Measurements from ENCODE around the gene TRABD2A. TPM values are rescaled to one million over a fixed set of nuclear protein-coding genes. Genes with fewer than 3 reads are reported as not detected.

Gene TRABD2A
- total and polyA plus RNA-seq, 2 of the 13 experiments (the other 11 are each of a cell fraction or from before 2014, with no cell fraction given) = 0.15 TPM; not detected in 1

DNA sequence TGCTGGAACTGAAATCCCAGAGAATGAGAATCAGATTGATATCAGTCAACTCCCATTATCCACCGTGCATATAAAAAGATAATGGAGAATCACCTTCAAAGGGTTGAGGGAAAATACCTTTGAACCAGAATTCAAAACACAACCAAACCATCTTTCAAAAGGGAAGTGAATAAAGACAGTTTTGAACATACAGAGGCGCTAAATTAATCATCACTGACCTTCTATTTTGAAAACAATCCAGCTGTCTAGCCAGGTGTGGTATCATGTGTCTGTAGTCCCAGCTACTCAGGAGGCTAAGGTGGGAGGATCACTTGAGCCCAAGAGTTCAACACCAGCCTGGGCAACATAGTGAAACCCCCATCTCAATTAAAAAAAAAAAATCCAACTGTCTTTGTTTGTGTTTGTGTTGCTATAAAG lies 63.6 kb downstream of the TRABD2A start:
- 16% methylated on average over 2 of the region's 2 CpGs for WGBS (ENCODE audit: low lambda C conversion rate)
- Histone ChIP-seq H3K36me3 (replicated peaks in 1 of 2; ENCODE audit: control insufficient read depth in 1 of 2, insufficient read depth in 2 of 2, low read length in 2 of 2) (no peaks in the 10 kb centered on the region), H3K9me3 (ENCODE audit: low read length) (no peaks in the 10 kb centered on the region), H3K9ac (ENCODE audit: insufficient read depth, low read depth, low read length) (no peak overlapping the region), H4K20me1 (ENCODE audit: insufficient read depth, low read length) (no peaks in the 10 kb centered on the region), H3K79me2 (ENCODE audit: insufficient read depth, low read length) (no peaks in the 10 kb centered on the region), H3K4me1 (ENCODE audit: insufficient read depth, low read length) (no peaks in the 10 kb centered on the region), H3K27ac (ENCODE audit: extremely low read length, insufficient read depth, low read length) (no peak overlapping the region), H3K4me2 (ENCODE audit: low read depth, low read length) (no peak overlapping the region), H3K4me3 (replicated peaks in 1 of 3; ENCODE audit: insufficient read depth in 1 of 3, low read depth in 2 of 3, low read length in 3 of 3) (no peak overlapping the region), H2AFZ (ENCODE audit: low read length) (no peak overlapping the region), H3K27me3 (ENCODE audit: control insufficient read depth in 1 of 2, insufficient read depth in 2 of 2, low read length in 2 of 2) (peaks cover 0 to 7% of the 10 kb centered on the region in 2 experiments; a peak in 1 of 5 replicates)
- POLR2A ChIA-PET = no interaction called here
- intact Hi-C loops (cut with micrococcal nuclease; ENCODE audit: unreplicated experiment) = no loop called here
- CTCF ChIA-PET (ENCODE audit: low intra/inter-chr PET ratio, low total read pairs) = no interaction called here
- no TSS peak for BruUV-seq (replicated peaks)
- in situ Hi-C loops (cut with HindIII; ENCODE audit: extremely low pct_ligation_motif_present, low pct_unique_long_range_greater_than_20kb) = no loop called here
- TF ChIP-seq ZNF660 (CRISPR knock-in tag; IDR thresholded peaks at IDR 0.05; ENCODE audit: borderline replicate concordance, low read depth) (no peak), ZNF749 (CRISPR knock-in tag; IDR thresholded peaks at IDR 0.05; ENCODE audit: borderline replicate concordance) (no peak), ZMYM2 (CRISPR knock-in tag; IDR thresholded peaks at IDR 0.05) (no peak), ZFP90 (CRISPR knock-in tag; IDR thresholded peaks at IDR 0.05; ENCODE audit: borderline replicate concordance) (no peak)
- DNase-seq (ENCODE audit: low spot score) = no peak
- no peak for FAIRE-seq
- ATAC-seq = no peak

DNA sequence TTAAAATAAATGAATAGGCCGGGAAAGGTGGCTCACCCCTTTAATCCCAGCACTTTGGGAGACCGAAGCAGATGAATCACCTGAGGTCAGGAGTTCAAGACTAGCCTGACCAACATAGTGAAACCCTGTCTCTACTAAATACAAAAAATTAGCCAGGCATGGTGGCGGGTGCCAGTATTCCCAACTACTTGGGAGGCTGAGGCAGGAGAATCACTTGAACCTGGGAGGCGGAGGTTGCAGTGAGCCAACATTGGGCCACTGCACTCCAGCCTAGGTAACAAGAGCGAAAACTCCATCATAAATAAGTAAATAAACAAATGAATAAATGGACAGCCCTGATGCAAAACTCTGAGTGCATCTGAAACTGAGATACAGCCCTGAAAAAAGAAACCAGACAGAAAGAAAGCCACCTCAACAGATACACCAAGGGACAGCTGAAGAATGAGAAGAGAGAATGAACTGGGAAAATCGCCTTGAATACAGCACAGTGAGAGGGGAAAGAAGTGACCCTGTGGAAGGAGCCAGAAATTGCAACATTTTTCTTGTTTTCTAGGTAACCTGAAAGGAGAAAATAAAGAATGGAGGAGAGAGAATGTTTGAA lies 64.4 kb downstream of the TRABD2A start:
- no peak overlapping the region for H3K9ac ChIP-seq (ENCODE audit: insufficient read depth, low read depth, low read length)
- intact Hi-C loops (cut with micrococcal nuclease; ENCODE audit: unreplicated experiment) (no loop called here), in situ Hi-C loops (cut with HindIII; ENCODE audit: extremely low pct_ligation_motif_present, low pct_unique_long_range_greater_than_20kb) (no loop called here)
- FAIRE-seq (no peak), ATAC-seq (no peak), DNase-seq (ENCODE audit: low spot score) (no peak)
- no peak overlapping the region for H3K4me2 ChIP-seq (ENCODE audit: low read depth, low read length)
- ChIA-PET CTCF (ENCODE audit: low intra/inter-chr PET ratio, low total read pairs) (no interaction called here), POLR2A (no interaction called here)
- H3K79me2 ChIP-seq (ENCODE audit: insufficient read depth, low read length) = no peaks in the 10 kb centered on the region
- no peak overlapping the region for H3K4me3 ChIP-seq (replicated peaks in 1 of 3; ENCODE audit: insufficient read depth in 1 of 3, low read depth in 2 of 3, low read length in 3 of 3)
- H3K4me1 ChIP-seq (ENCODE audit: insufficient read depth, low read length) = no peaks in the 10 kb centered on the region
- H3K27me3 ChIP-seq (ENCODE audit: control insufficient read depth in 1 of 2, insufficient read depth in 2 of 2, low read length in 2 of 2) = peaks cover 0 to 7% of the 10 kb centered on the region in 2 experiments; a peak in 1 of 5 replicates
- H3K27ac ChIP-seq (ENCODE audit: extremely low read length, insufficient read depth, low read length) = no peak overlapping the region
- no peaks in the 10 kb centered on the region for H4K20me1 ChIP-seq (ENCODE audit: insufficient read depth, low read length)
- no peaks in the 10 kb centered on the region for H3K36me3 ChIP-seq (replicated peaks in 1 of 2; ENCODE audit: control insufficient read depth in 1 of 2, insufficient read depth in 2 of 2, low read length in 2 of 2)
- H2AFZ ChIP-seq (ENCODE audit: low read length) = no peak overlapping the region
- WGBS (ENCODE audit: low lambda C conversion rate) = 26% methylated on average over 6 of the region's 6 CpGs
- BruUV-seq (replicated peaks) = no TSS peak
- no peaks in the 10 kb centered on the region for H3K9me3 ChIP-seq (ENCODE audit: low read length)
- TF ChIP-seq ZNF10 (CRISPR knock-in tag; IDR thresholded peaks at IDR 0.05; ENCODE audit: borderline replicate concordance, low read depth) (no peak), HMG20A (CRISPR knock-in tag; IDR thresholded peaks at IDR 0.05; ENCODE audit: borderline replicate concordance) (no peak), NRL (CRISPR knock-in tag; IDR thresholded peaks at IDR 0.05; ENCODE audit: borderline replicate concordance) (no peak), NBN (conservative IDR thresholded peaks at IDR 0.05) (no peak), SP140L (CRISPR knock-in tag; IDR thresholded peaks at IDR 0.05; ENCODE audit: borderline replicate concordance) (no peak), EZH2 (conservative IDR thresholded peaks at IDR 0.05; ENCODE audit: low read depth, low read length) (no peak), XRCC5 (optimal IDR thresholded peaks at IDR 0.05; ENCODE audit: low read length) (no peak), TBX3 (IDR thresholded peaks at IDR 0.05; ENCODE audit: borderline replicate concordance) (no peak), POLR2AphosphoS5 (IDR thresholded peaks at IDR 0.05; ENCODE audit: low read depth, low read length) (no peak)
- TF ChIP-seq, protein P1, sequence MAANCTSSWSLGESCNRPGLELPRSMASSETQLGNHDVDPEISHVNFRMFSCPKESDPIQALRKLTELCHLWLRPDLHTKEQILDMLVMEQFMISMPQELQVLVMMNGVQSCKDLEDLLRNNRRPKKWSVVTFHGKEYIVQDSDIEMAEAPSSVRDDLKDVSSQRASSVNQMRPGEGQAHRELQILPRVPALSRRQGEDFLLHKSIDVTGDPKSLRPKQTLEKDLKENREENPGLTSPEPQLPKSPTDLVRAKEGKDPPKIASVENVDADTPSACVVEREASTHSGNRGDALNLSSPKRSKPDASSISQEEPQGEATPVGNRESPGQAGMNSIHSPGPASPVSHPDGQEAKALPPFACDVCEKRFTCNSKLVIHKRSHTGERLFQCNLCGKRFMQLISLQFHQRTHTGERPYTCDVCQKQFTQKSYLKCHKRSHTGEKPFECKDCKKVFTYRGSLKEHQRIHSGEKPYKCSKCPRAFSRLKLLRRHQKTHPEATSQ (CRISPR knock-in tag; IDR thresholded peaks at IDR 0.05; ENCODE audit: borderline replicate concordance) = no peak
